Right renal cortex interstitium (tissue), 3 donors: ENCODE results near the gene LLCFC1. TPM values are rescaled to one million over a fixed set of nuclear protein-coding genes. Genes with fewer than 3 reads are reported as not detected.
"Not testable (repeated sequence)": the region's sequence is repeated elsewhere in the genome, so short reads cannot be mapped to it uniquely, and the experiment has no call there.

ENCODE experiments used
- DNase-seq, 3 donors: peaks; one replicate each; pipeline ENCODE4 v3.0.0-alpha.2; 2013; ENCODE audit warnings: low read depth in 3 of 3, low spot score in 2 of 3
- polyA plus RNA-seq, 3 donors: library from polyadenylated mRNA; unstranded; fragments of 120-200 nt; gene quantifications; one replicate each; pipeline ENCODE4 v1.2.1, GENCODE V29; 2013; ENCODE audit not compliant: insufficient read length in 3 of 3

LLCFC1 gene
- polyA plus RNA-seq, 3 donors: 0.33 to 0.43 (median 0.35) TPM

DNA sequence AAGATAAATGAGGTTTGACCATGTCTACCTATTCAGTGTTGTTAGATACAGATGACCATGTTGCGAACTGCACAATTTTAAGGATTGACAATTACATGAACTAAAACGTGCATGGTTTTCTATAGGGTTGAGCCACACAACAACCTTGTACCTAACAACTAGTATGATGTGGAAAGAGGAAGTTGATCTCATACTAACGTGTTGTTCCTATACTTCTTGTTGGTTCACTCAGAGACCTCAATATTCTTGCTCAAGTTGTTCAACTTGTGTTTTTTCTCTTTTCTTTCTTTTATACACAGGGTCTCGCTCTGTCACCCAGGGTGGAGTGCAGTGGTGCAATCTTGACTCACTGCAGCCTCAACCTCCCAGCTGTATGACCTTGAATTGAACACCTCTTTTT is 28.9 kb downstream of the LLCFC1 start:
- DNase-seq: no peak

DNA sequence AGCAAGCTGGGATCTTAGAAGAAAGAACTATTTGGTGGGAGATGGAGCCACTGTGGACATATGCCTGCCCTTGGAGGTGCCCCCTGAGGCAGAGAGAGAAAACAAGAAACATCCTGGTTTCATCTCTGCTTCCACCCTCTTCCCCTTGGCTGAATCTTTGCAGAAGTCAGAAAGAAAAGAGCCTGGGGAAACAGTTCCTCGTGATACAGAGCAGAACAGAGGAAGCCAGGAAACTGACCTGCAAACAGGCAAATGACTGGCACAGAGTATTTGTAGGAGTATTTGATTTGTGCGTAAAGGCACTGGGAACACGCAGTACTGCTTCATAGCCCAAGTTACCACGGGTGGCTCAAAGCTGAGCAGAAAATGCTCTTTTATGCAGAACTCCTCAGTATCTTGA is 29.9 kb downstream of the LLCFC1 start:
- DNase-seq: no peak

DNA sequence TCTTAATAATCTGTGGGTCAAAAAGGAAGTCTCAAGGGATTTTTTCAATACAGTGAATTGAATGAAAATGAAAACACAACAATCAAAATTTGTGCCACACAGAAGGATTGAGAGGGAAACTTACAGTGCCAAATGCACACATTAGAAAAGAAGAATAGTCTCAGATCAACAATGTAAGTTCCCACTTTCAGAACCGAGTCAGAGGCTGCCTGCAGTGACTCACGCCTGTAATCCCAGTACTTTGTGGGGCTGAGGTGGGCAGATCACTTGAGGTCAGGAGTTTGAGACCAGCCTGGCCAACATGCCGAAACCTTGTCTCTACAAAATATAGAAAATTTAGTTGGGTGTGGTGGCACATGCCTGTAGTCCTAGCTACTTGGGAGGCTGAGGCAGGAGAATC is 35.3 kb downstream of the LLCFC1 start:
- no peak for DNase-seq

DNA sequence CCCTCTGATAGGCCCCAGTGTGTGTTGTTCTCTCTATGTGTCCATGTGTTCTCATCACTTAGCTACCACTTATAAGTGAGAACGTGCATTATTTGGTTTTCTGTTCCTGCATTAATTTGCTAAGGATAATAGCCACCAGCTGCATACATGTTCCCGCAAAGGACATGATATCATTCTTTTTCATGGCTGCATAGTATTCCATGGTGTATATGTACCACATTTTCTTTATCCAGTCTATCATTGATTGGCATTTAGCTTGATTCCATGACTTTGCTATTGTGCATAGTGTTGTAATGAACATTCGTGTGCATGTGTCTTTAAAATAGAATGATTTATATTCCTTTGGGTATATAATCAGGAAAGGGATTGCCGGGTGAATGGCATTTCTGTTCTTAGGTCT is 39.1 kb downstream of the LLCFC1 start:
- not testable (repeated sequence) for DNase-seq

DNA sequence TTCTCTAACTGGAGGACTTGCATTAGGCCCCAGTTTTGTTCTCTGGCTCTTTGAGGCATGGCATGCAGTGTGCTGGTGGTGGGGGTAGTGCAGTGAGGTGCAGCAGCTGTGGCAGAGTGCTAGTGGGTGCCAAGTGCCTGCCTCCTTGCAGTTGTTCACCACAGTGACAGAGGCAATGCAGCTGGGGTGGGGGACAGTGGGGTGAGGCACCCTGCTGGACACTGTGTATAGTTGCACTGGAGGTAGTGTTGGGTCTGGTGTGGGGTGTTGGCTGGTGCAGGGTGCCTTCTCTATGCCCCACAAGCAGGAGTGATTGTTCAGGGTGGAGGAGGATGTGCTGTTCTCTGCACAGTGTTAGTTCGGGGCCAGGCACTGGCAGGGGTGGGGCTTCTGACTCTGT is 44.5 kb downstream of the LLCFC1 start:
- DNase-seq: no peak

DNA sequence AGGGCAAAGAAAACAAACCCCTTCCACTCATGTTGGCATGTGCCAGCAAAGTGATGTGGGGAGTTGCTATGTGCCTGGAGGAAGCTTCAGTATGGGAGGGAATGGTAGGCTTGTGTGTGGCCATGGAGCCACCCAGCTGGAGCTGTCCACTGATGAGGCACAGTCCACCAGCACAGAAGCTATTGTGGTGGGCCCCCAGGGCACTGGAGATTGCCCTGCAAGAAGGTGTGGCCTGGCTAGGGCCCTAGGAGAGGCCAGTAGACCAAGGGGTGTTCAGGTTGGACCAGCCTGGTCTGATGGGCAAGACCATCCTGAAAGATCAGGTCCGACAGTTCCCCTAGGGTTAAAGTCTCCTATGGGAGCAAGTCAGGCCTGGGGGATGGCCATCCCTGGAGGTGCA is 45.0 kb downstream of the LLCFC1 start:
- no peak for DNase-seq

Other genes starting within 250 kb of the LLCFC1 start
- gene PRSS1, start 190.0 kb upstream of the LLCFC1 start, polyA plus RNA-seq: under 1 TPM in 1 of 3 donors, not detected in 2; 0.12 TPM
- gene PRSS2, start 168.5 kb upstream of the LLCFC1 start, polyA plus RNA-seq: not detected
- 10 to 100 TPM; 16.6 to 21.0 (median 19.1) TPM for gene EPHB6, start 84.4 kb upstream of the LLCFC1 start, polyA plus RNA-seq
- gene TRPV6, start 53.7 kb upstream of the LLCFC1 start, polyA plus RNA-seq: 10 to 100 TPM; 10.3 to 11.4 (median 10.4) TPM
- gene TRPV5, start 5.7 kb upstream of the LLCFC1 start, polyA plus RNA-seq: under 1 TPM; 0.76 to 0.87 (median 0.83) TPM
- 1 to 10 TPM; 1.3 to 2.0 (median 1.8) TPM for gene KEL, start 22.9 kb downstream of the LLCFC1 start, polyA plus RNA-seq
- not detected for gene OR9A2, start 87.6 kb downstream of the LLCFC1 start, polyA plus RNA-seq
- not detected for gene OR6V1, start 112.9 kb downstream of the LLCFC1 start, polyA plus RNA-seq
- gene PIP, start 192.6 kb downstream of the LLCFC1 start, polyA plus RNA-seq: not detected
- gene TAS2R39, start 243.9 kb downstream of the LLCFC1 start, polyA plus RNA-seq: not detected